ENCODE results near the gene TMEM187.

- no peak for TF ChIP-seq REST (IDR thresholded peaks at IDR 0.05; ENCODE audit: insufficient read depth in 1 of 2, low read depth in 2 of 2, low read length in 2 of 2)
- no peak for TF ChIP-seq POLR2AphosphoS5 (IDR thresholded peaks at IDR 0.05; ENCODE audit: low read depth, low read length)
Observed at GRCh38 chrX:153933748-153934147, 38.8 kb upstream of the TMEM187 start.

Data from PFSK-1 (cell line).